AG09319 (cell line): ENCODE data around the gene MAN2B2.

ENCODE experiments used
- DNase-seq: peaks from one replicate; pipeline ENCODE4 v3.0.0-alpha.2; 2010; ENCODE audit warnings: low read depth; ENCODE audit errors: extremely low read depth
- CTCF ChIP-seq: IDR thresholded peaks from 2 replicates; pipeline ENCODE4 v1.5.1; 2011; ENCODE audit warnings: low read depth, mild to moderate bottlenecking, inconsistent platforms, low read length, moderate library complexity

MAN2B2 gene

DNA sequence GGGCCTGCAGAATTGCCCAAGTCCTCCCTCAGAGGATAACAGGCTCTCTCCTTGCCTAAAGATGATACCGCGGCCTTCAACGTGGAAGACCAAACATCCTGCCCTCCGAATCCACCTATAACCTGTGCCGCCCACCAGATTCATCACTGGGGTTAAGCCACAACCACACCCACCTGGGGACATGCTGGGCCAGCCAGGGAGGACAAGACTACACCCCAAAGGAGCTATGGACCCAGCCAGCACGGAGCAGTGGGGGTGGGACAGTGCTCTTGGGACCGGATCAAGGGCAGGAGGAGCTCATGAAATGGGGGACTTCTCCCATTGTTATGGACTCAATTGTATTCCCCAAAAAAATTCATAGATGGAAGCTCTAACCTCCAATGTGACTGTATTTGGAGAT is 6.8 kb upstream of the MAN2B2 start:
- DNase-seq, result no peak
- TF ChIP-seq CTCF, result no peak

GRCh38 chr4:6568689-6569332 is 6.2 kb upstream of the MAN2B2 start:
- no peak for TF ChIP-seq CTCF
- DNase-seq, result no peak

- DNase-seq, result no peak
- TF ChIP-seq CTCF, result no peak
Measured at GRCh38 chr4:6571608-6572007, 3.4 kb upstream of the MAN2B2 start.

GRCh38 chr4:6573551-6573950 is 1.4 kb upstream of the MAN2B2 start:
- DNase-seq, result no peak
- TF ChIP-seq CTCF, result no peak

- DNase-seq, result no peak
- TF ChIP-seq CTCF, result no peak
Measured at GRCh38 chr4:6573986-6574746, 823 bp upstream of the MAN2B2 start.

- no peak for TF ChIP-seq CTCF
- DNase-seq, result no peak
Measured at GRCh38 chr4:6575503-6576240, 683 bp downstream of the MAN2B2 start.

DNA sequence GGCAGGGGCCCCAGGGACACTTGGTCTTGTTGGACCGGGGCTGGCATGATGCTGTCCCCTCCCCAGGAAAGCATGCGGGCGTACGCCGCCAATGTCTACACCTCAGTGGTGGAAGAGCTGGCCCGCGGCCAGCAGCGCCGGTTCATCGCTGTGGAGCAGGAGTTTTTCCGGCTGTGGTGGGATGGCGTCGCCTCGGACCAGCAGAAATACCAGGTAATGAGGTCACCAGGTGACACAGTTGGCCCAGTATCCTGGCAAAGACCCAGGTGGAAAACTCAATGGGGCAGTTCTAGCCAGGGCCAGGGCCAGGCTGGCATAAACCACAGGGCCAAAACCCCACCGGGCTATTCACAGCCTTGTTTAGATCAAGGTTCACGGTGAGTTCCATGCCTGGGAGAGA is 1.5 kb downstream of the MAN2B2 start:
- DNase-seq, result no peak
- no peak for TF ChIP-seq CTCF
